ENCODE results near the gene DMXL2. TPM values are rescaled to one million over a fixed set of nuclear protein-coding genes. Genes with fewer than 3 reads are reported as not detected.

Gene DMXL2
- total RNA-seq, 1 experiment from 2014 or later, result 10.9 TPM

GRCh38 chr15:51444807-51445206 is 177.8 kb downstream of the DMXL2 start:
- Histone ChIP-seq H3F3A (ENCODE audit: low read length, unreplicated experiment) (no peaks in the 10 kb centered on the region), H3K4me3 (ENCODE audit: low read length) (no peak overlapping the region), H3K9me3 (ENCODE audit: low read length) (no peaks in the 10 kb centered on the region), H3K36me3 (ENCODE audit: low read depth, low read length) (peaks cover 3% of the 10 kb centered on the region; the same call in 1 of the 2 replicates), H3K79me2 (ENCODE audit: low read length) (no peaks in the 10 kb centered on the region), H4K20me1 (ENCODE audit: low read length) (no peaks in the 10 kb centered on the region), H3K4me1 (ENCODE audit: insufficient read depth, low read length) (peaks cover 3% of the 10 kb centered on the region), H3K4me2 (ENCODE audit: low read length) (no peak overlapping the region), H2AFZ (ENCODE audit: low read length) (no peak overlapping the region), H3K27ac (ENCODE audit: low read length) (no peak overlapping the region), H3K9me2 (replicated peaks; ENCODE audit: low read length) (no peaks in the 10 kb centered on the region), H3K27me3 (ENCODE audit: low read length) (no peaks in the 10 kb centered on the region), H3K9ac (ENCODE audit: low read length) (no peak overlapping the region)
- DNase-seq, result no peak
- no peak for ATAC-seq
- intact Hi-C loops (cut with micrococcal nuclease), result no loop called here
- no peak for TF ChIP-seq EZH2phosphoT487 (IDR thresholded peaks at IDR 0.05; ENCODE audit: borderline replicate concordance, low read length)
- TF ChIP-seq CTCF (conservative IDR thresholded peaks at IDR 0.05; ENCODE audit: low read depth, low read length), result no peak
- TF ChIP-seq EZH2 (IDR thresholded peaks at IDR 0.05; ENCODE audit: low read length, unreplicated experiment), result no peak
- ChIA-PET POLR2A (ENCODE audit: unreplicated experiment) (no interaction called here), CTCF (no interaction called here)
- no TSS peak for BruUV-seq (replicated peaks)

- H3K79me2 ChIP-seq (ENCODE audit: low read length), result no peaks in the 10 kb centered on the region
- intact Hi-C loops (cut with micrococcal nuclease), result no loop called here
- ChIA-PET POLR2A (ENCODE audit: unreplicated experiment) (no interaction called here), CTCF (no interaction called here)
- no peaks in the 10 kb centered on the region for H3F3A ChIP-seq (ENCODE audit: low read length, unreplicated experiment)
- H3K36me3 ChIP-seq (ENCODE audit: low read depth, low read length), result peaks cover 3% of the 10 kb centered on the region; the same call in 1 of the 2 replicates
- H3K27me3 ChIP-seq (ENCODE audit: low read length), result no peaks in the 10 kb centered on the region
- no peak overlapping the region for H2AFZ ChIP-seq (ENCODE audit: low read length)
- TF ChIP-seq EZH2 (IDR thresholded peaks at IDR 0.05; ENCODE audit: low read length, unreplicated experiment) (no peak), CTCF (conservative IDR thresholded peaks at IDR 0.05; ENCODE audit: low read depth, low read length) (no peak), EZH2phosphoT487 (IDR thresholded peaks at IDR 0.05; ENCODE audit: borderline replicate concordance, low read length) (no peak)
- no peak for ATAC-seq
- DNase-seq, result no peak
- no peak overlapping the region for H3K9ac ChIP-seq (ENCODE audit: low read length)
- no peaks in the 10 kb centered on the region for H3K4me1 ChIP-seq (ENCODE audit: insufficient read depth, low read length)
- no peak overlapping the region for H3K4me2 ChIP-seq (ENCODE audit: low read length)
- no peaks in the 10 kb centered on the region for H3K9me2 ChIP-seq (replicated peaks; ENCODE audit: low read length)
- no TSS peak for BruUV-seq (replicated peaks)
- H3K9me3 ChIP-seq (ENCODE audit: low read length), result no peaks in the 10 kb centered on the region
- H3K27ac ChIP-seq (ENCODE audit: low read length), result no peak overlapping the region
- H3K4me3 ChIP-seq (ENCODE audit: low read length), result no peak overlapping the region
- H4K20me1 ChIP-seq (ENCODE audit: low read length), result no peaks in the 10 kb centered on the region
Measured at GRCh38 chr15:51444112-51444511, 178.5 kb downstream of the DMXL2 start.

GRCh38 chr15:51443282-51443914 is 179.2 kb downstream of the DMXL2 start:
- no TSS peak for BruUV-seq (replicated peaks)

More at GRCh38 chr15:51443282-51443914, 179.2 kb downstream of the DMXL2 start:
- Histone ChIP-seq H3K9me2 (replicated peaks; ENCODE audit: low read length) (no peaks in the 10 kb centered on the region), H3K79me2 (ENCODE audit: low read length) (no peaks in the 10 kb centered on the region), H3F3A (ENCODE audit: low read length, unreplicated experiment) (no peaks in the 10 kb centered on the region), H3K9me3 (ENCODE audit: low read length) (no peaks in the 10 kb centered on the region), H3K4me1 (ENCODE audit: insufficient read depth, low read length) (no peaks in the 10 kb centered on the region), H3K36me3 (ENCODE audit: low read depth, low read length) (peaks cover 3% of the 10 kb centered on the region; the same call in 1 of the 2 replicates), H3K27ac (ENCODE audit: low read length) (no peak overlapping the region), H3K27me3 (ENCODE audit: low read length) (no peaks in the 10 kb centered on the region), H3K4me3 (ENCODE audit: low read length) (no peak overlapping the region), H2AFZ (ENCODE audit: low read length) (no peak overlapping the region), H3K4me2 (ENCODE audit: low read length) (no peak overlapping the region), H4K20me1 (ENCODE audit: low read length) (no peaks in the 10 kb centered on the region), H3K9ac (ENCODE audit: low read length) (no peak overlapping the region)
- TF ChIP-seq CTCF (conservative IDR thresholded peaks at IDR 0.05; ENCODE audit: low read depth, low read length) (no peak), EZH2 (IDR thresholded peaks at IDR 0.05; ENCODE audit: low read length, unreplicated experiment) (no peak), EZH2phosphoT487 (IDR thresholded peaks at IDR 0.05; ENCODE audit: borderline replicate concordance, low read length) (no peak)
- ATAC-seq (no peak), DNase-seq (no peak)
- ChIA-PET POLR2A (ENCODE audit: unreplicated experiment) (no interaction called here), CTCF (no interaction called here)
- intact Hi-C loops (cut with micrococcal nuclease), result no loop called here

Data from PC-3 (cell line).